Fibroblast of peridontal ligament (primary cell): ENCODE results near the gene FMNL3.

ENCODE experiments used
- DNase-seq: peaks from one replicate; pipeline ENCODE4 v3.0.0-alpha.2; 2010; ENCODE audit errors: extremely low read depth

The FMNL3 gene

DNA sequence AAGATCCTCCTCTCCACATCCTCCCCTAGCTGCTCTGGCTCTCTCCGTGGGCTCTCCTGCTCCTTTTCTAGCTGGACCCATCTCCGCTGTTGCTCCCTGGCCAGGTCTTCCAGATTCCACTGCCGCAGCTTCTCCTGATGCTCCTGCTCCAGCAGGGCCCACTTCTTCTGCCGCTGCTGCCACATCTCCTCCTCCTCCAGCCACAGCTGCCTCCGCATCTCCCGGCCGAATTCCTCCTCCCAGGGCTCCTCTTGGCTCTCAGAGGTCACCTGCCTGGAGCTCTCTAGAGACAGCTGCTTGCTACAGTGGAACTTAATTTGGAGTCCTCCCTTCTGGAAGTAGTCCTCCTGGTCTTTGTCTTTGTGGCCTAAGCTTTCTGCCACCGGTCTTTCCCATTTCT is 107.2 kb downstream of the FMNL3 start:
- no peak for DNase-seq

DNA sequence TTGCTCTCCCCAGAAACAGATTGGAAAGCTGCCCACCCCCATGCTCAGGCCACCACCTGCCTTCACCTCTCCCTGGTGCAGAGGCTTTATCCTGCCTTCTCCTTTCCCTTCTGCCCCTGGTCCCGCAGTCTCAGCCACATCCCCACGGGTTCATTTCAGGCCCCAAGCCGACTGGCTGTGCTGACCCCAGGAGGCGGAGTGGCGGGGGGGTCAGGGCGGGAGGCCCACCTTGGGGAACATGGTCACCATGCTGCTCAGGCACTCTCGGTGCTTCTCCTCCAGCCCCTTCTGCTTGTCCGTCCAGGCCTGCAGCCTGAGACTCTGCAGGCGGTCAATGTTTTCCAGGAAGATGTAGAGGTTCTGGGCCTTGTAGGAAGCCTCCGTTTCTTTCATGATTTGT is 108.7 kb downstream of the FMNL3 start:
- no peak for DNase-seq

GRCh38 chr12:49588721-49589516 is 118.3 kb downstream of the FMNL3 start:
- DNase-seq, result peak; percentile 11

DNA sequence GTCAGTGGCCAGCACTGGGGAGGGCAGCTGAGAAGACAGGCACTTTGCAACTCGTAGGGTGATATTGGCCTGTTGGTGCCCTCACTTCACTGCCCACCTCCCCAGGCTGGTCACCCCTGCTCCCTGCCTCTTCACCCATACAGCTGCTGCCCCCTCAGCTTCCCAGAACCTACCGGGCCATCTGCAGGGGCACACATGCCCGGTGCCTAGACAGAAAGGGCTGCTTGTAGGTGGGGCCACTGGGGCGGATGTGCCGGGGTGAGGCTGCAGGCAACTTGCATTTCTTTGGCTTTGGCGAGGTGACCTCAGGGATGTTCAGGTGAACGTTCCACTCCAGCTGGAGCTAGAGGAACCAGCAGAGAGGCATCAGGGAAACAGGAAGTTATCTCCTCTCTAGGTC is 118.9 kb downstream of the FMNL3 start:
- no peak for DNase-seq

DNA sequence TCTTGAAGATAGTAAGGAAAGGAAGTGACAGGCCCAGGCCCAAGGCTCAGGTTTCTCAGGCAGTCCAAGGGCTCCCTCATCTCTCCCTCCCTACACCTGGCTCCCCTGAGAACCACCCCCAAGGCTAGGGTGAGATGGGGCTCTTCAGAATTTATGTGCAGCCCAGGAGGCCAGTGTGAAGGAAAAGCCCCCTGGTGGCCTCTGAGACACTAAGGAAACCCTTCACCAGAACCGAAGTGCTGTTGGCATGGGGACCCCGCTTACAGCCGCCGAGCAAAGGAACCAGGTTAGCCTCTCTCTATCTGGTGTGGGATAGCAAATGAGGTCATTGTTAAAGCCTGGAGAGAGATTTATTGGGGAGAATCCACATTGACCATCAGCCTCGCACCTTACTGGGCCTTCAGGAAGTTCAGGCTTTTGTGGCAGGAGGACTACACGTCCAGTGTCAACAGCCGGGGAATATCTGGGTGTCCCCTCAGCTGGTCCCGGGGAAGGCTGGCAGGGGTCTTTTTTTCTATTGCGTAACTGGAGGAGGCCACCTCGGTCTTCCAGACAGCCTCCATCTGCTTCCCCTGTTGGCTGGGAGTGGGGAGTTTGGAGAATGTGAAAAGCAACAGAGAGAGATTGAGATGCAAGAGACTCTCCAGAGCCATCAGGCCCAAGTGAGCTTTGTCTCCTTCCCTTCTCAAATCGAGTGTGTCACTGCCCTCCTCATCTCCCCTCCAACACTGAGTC is 119.9 kb downstream of the FMNL3 start:
- DNase-seq, result no peak
